ENCODE measurements around the gene LANCL1. TPM values are rescaled to one million over a fixed set of nuclear protein-coding genes. Genes with fewer than 3 reads are reported as not detected.
A peak's percentile ranks its signal among the peaks of the same experiment; 100 is the strongest.
"Not testable (repeated sequence)": the region's sequence is repeated elsewhere in the genome, so short reads cannot be mapped to it uniquely, and the experiment has no call there.

The LANCL1 gene
- total RNA-seq, 2 donors from 2014 or later, result 19.0 to 24.1 TPM

DNA sequence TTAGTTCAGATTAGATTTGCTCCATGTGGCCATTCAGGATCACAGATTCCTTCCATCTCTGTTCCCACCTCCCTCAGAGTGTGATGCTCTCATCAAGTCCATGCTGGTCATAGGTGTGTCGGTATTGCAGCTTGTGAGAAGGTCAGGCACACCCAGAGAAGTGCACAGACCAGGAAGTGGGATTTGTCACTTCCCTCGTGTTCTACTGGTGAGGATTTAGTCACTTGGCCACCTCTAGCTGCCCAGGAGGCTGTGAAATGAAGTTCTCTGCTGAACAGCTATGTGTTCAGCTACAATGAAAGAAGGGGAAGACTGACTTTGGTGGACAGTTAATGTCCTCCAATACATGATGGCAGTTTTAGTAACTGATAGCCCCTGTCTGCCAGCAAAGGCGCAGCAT lies 3.5 kb upstream of the LANCL1 start:
- Mint-ChIP-seq H3K36me3 (ENCODE audit: low read depth) (peaks cover 2% of the 10 kb centered on the region), H3K27ac (no peak overlapping the region), H3K27me3 (no peaks in the 10 kb centered on the region), H3K4me1 (peaks cover 25% of the 10 kb centered on the region), H3K4me3 (peak overlapping the region; percentile 52)
- no peaks in the 10 kb centered on the region for H3K9me3 ChIP-seq (ENCODE audit: control insufficient read depth, low read length, poor library complexity, severe bottlenecking)
- DNase-seq, result no peak
- ATAC-seq, result no peak

- Mint-ChIP-seq H3K27me3 (no peaks in the 10 kb centered on the region), H3K36me3 (ENCODE audit: low read depth) (peaks cover 2% of the 10 kb centered on the region), H3K27ac (peak overlapping the region; percentile 97), H3K4me3 (no peak overlapping the region), H3K4me1 (peaks cover 33% of the 10 kb centered on the region)
- H3K9me3 ChIP-seq (ENCODE audit: control insufficient read depth, low read length, poor library complexity, severe bottlenecking), result no peaks in the 10 kb centered on the region
- DNase-seq (no peak), ATAC-seq (no peak)
Observed at GRCh38 chr2:210478661-210479060, 2.1 kb upstream of the LANCL1 start.

GRCh38 chr2:210477496-210477895 lies 937 bp upstream of the LANCL1 start:
- H3K4me3 Mint-ChIP-seq, result peak overlapping the region; percentile 97
- H3K27ac Mint-ChIP-seq, result peak overlapping the region; percentile 97
- peaks cover 2% of the 10 kb centered on the region for H3K36me3 Mint-ChIP-seq (ENCODE audit: low read depth)
- DNase-seq, result no peak
- peaks cover 35% of the 10 kb centered on the region for H3K4me1 Mint-ChIP-seq
- no peaks in the 10 kb centered on the region for H3K27me3 Mint-ChIP-seq
- no peaks in the 10 kb centered on the region for H3K9me3 ChIP-seq (ENCODE audit: control insufficient read depth, low read length, poor library complexity, severe bottlenecking)
- ATAC-seq, result no peak

- no peak for DNase-seq
- peak overlapping the region; percentile 97 for H3K27ac Mint-ChIP-seq
- peaks cover 5% of the 10 kb centered on the region for H3K36me3 Mint-ChIP-seq (ENCODE audit: low read depth)
- H3K9me3 ChIP-seq (ENCODE audit: control insufficient read depth, low read length, poor library complexity, severe bottlenecking), result no peaks in the 10 kb centered on the region
- no peak for ATAC-seq
- H3K27me3 Mint-ChIP-seq, result no peaks in the 10 kb centered on the region
- H3K4me3 Mint-ChIP-seq, result peak overlapping the region; percentile 97
- H3K4me1 Mint-ChIP-seq, result peaks cover 38% of the 10 kb centered on the region
Observed at GRCh38 chr2:210475706-210476105, 853 bp downstream of the LANCL1 start.

GRCh38 chr2:210474776-210475175 lies 1.8 kb downstream of the LANCL1 start:
- DNase-seq (no peak), ATAC-seq (no peak)
- H3K4me1 Mint-ChIP-seq, result peaks cover 30% of the 10 kb centered on the region
- H3K36me3 Mint-ChIP-seq (ENCODE audit: low read depth), result peaks cover 5% of the 10 kb centered on the region
- H3K4me3 Mint-ChIP-seq, result peak overlapping the region; percentile 21
- H3K9me3 ChIP-seq (ENCODE audit: control insufficient read depth, low read length, poor library complexity, severe bottlenecking), result no peaks in the 10 kb centered on the region
- H3K27ac Mint-ChIP-seq, result no peak overlapping the region
- H3K27me3 Mint-ChIP-seq, result no peaks in the 10 kb centered on the region

GRCh38 chr2:210461401-210461800 lies 15.2 kb downstream of the LANCL1 start:
- H3K9me3 ChIP-seq (ENCODE audit: control insufficient read depth, low read length, poor library complexity, severe bottlenecking), result no peaks in the 10 kb centered on the region
- Mint-ChIP-seq H3K36me3 (ENCODE audit: low read depth) (peaks cover 15% of the 10 kb centered on the region), H3K4me1 (peaks cover 16% of the 10 kb centered on the region), H3K27me3 (no peaks in the 10 kb centered on the region), H3K27ac (no peak overlapping the region), H3K4me3 (no peak overlapping the region)
- no peak for ATAC-seq
- no peak for DNase-seq

GRCh38 chr2:210460322-210461227 lies 16.0 kb downstream of the LANCL1 start:
- H3K27me3 Mint-ChIP-seq, result no peaks in the 10 kb centered on the region
- no peak overlapping the region for H3K4me3 Mint-ChIP-seq
- no peak overlapping the region for H3K27ac Mint-ChIP-seq
- H3K9me3 ChIP-seq (ENCODE audit: control insufficient read depth, low read length, poor library complexity, severe bottlenecking), result no peaks in the 10 kb centered on the region
- peaks cover 13% of the 10 kb centered on the region for H3K36me3 Mint-ChIP-seq (ENCODE audit: low read depth)
- ATAC-seq, result no peak
- peaks cover 13% of the 10 kb centered on the region for H3K4me1 Mint-ChIP-seq
- no peak for DNase-seq

DNA sequence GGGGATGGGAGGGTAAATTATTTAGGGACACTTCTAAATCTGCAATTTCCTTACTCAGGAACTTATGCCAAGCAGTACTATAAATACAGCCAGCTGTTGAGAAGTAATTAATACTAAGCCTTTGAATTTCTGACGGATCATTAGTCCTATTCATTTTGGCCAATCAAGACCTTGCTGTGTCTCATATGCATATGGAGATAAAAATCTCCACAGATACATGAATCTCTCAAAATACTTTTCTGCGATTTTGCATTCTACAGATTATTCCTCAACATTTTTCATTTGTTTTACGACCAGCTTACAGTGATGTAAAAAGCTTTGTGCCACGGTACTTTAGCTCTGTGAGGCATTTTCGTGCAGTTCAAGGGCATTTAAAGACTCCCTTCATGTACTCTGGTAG lies 16.7 kb downstream of the LANCL1 start:
- Mint-ChIP-seq H3K4me1 (peaks cover 10% of the 10 kb centered on the region), H3K36me3 (ENCODE audit: low read depth) (peaks cover 7% of the 10 kb centered on the region), H3K27ac (no peak overlapping the region), H3K27me3 (no peaks in the 10 kb centered on the region), H3K4me3 (no peak overlapping the region)
- H3K9me3 ChIP-seq (ENCODE audit: control insufficient read depth, low read length, poor library complexity, severe bottlenecking), result no peaks in the 10 kb centered on the region
- ATAC-seq (no peak), DNase-seq (no peak)

- Mint-ChIP-seq H3K36me3 (ENCODE audit: low read depth) (peaks cover 7% of the 10 kb centered on the region), H3K4me1 (peaks cover 10% of the 10 kb centered on the region), H3K27ac (no peak overlapping the region), H3K27me3 (no peaks in the 10 kb centered on the region), H3K4me3 (no peak overlapping the region)
- no peaks in the 10 kb centered on the region for H3K9me3 ChIP-seq (ENCODE audit: control insufficient read depth, low read length, poor library complexity, severe bottlenecking)
- no peak for ATAC-seq
- no peak for DNase-seq
Observed at GRCh38 chr2:210459407-210459806, 17.2 kb downstream of the LANCL1 start.

- Mint-ChIP-seq H3K4me1 (peaks cover 14% of the 10 kb centered on the region), H3K4me3 (no peak overlapping the region), H3K27me3 (no peaks in the 10 kb centered on the region), H3K27ac (no peak overlapping the region), H3K36me3 (ENCODE audit: low read depth) (peaks cover 10% of the 10 kb centered on the region)
- DNase-seq (no peak), ATAC-seq (no peak)
- no peaks in the 10 kb centered on the region for H3K9me3 ChIP-seq (ENCODE audit: control insufficient read depth, low read length, poor library complexity, severe bottlenecking)
Observed at GRCh38 chr2:210458395-210458794, 18.2 kb downstream of the LANCL1 start.

GRCh38 chr2:210456571-210456970 lies 20.0 kb downstream of the LANCL1 start:
- Mint-ChIP-seq H3K27me3 (no peaks in the 10 kb centered on the region), H3K27ac (peak overlapping the region; percentile 67), H3K4me3 (no peak overlapping the region), H3K36me3 (ENCODE audit: low read depth) (peaks cover 11% of the 10 kb centered on the region), H3K4me1 (peaks cover 14% of the 10 kb centered on the region)
- ATAC-seq (no peak), DNase-seq (no peak)
- H3K9me3 ChIP-seq (ENCODE audit: control insufficient read depth, low read length, poor library complexity, severe bottlenecking), result no peaks in the 10 kb centered on the region

DNA sequence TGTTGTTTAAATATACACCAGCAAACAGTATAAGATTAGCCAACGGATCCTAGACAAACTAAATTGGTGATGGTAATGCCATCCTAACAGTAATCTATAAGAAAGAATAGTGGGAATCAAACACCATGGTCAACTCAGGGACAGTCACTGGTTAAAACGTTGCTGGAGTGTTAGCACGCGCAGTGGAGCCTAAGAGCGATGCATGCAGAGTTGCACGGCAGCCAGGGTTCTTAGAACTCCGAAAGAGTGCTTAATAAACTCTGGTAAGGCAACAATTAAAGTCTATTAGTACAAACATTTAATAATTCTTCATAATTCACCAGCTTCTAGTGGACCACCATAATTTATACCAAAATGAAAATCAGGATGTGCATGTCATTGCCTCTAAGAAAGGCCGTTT lies 22.2 kb downstream of the LANCL1 start:
- Mint-ChIP-seq H3K4me1 (peaks cover 12% of the 10 kb centered on the region), H3K4me3 (no peak overlapping the region), H3K27me3 (no peaks in the 10 kb centered on the region), H3K27ac (no peak overlapping the region), H3K36me3 (ENCODE audit: low read depth) (peaks cover 11% of the 10 kb centered on the region)
- no peak for DNase-seq
- no peaks in the 10 kb centered on the region for H3K9me3 ChIP-seq (ENCODE audit: control insufficient read depth, low read length, poor library complexity, severe bottlenecking)
- ATAC-seq, result no peak

GRCh38 chr2:210452194-210452593 lies 24.4 kb downstream of the LANCL1 start:
- H3K36me3 Mint-ChIP-seq (ENCODE audit: low read depth), result peaks cover 7% of the 10 kb centered on the region

DNA sequence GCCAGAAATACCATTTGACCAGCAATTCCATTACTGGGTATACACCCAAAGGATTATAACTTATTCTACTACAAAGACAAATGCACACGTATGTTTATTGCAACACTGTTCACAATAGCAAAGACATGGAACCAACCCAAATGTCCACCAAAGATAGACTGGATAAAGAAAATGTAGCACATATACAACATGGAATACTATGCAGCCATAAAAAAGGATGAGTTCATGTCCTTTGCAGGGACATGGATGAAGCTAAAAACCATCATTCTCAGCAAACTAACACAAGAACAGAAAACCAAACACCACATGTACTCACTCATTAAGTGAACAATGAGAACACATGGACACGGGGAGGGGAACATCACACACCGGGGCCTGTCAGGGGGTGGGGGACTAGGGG lies 25.6 kb downstream of the LANCL1 start:
- DNase-seq; H3K9me3 ChIP-seq (ENCODE audit: control insufficient read depth, low read length, poor library complexity, severe bottlenecking); H3K27ac Mint-ChIP-seq; H3K4me3 Mint-ChIP-seq; ATAC-seq; H3K27me3 Mint-ChIP-seq: not testable (repeated sequence)
- peaks cover 12% of the 10 kb centered on the region for H3K36me3 Mint-ChIP-seq (ENCODE audit: low read depth)
- peaks cover 11% of the 10 kb centered on the region for H3K4me1 Mint-ChIP-seq

More at GRCh38 chr2:210452194-210452593, 24.4 kb downstream of the LANCL1 start:
- DNase-seq, result no peak
- no peak overlapping the region for H3K4me3 Mint-ChIP-seq
- H3K27ac Mint-ChIP-seq, result no peak overlapping the region
- H3K27me3 Mint-ChIP-seq, result no peaks in the 10 kb centered on the region
- peaks cover 9% of the 10 kb centered on the region for H3K4me1 Mint-ChIP-seq
- no peaks in the 10 kb centered on the region for H3K9me3 ChIP-seq (ENCODE audit: control insufficient read depth, low read length, poor library complexity, severe bottlenecking)
- no peak for ATAC-seq
